Measurements from ENCODE around the gene EEIG2.
"Not testable (repeated sequence)": the region's sequence is repeated elsewhere in the genome, so short reads cannot be mapped to it uniquely, and the experiment has no call there.

Gene EEIG2

DNA sequence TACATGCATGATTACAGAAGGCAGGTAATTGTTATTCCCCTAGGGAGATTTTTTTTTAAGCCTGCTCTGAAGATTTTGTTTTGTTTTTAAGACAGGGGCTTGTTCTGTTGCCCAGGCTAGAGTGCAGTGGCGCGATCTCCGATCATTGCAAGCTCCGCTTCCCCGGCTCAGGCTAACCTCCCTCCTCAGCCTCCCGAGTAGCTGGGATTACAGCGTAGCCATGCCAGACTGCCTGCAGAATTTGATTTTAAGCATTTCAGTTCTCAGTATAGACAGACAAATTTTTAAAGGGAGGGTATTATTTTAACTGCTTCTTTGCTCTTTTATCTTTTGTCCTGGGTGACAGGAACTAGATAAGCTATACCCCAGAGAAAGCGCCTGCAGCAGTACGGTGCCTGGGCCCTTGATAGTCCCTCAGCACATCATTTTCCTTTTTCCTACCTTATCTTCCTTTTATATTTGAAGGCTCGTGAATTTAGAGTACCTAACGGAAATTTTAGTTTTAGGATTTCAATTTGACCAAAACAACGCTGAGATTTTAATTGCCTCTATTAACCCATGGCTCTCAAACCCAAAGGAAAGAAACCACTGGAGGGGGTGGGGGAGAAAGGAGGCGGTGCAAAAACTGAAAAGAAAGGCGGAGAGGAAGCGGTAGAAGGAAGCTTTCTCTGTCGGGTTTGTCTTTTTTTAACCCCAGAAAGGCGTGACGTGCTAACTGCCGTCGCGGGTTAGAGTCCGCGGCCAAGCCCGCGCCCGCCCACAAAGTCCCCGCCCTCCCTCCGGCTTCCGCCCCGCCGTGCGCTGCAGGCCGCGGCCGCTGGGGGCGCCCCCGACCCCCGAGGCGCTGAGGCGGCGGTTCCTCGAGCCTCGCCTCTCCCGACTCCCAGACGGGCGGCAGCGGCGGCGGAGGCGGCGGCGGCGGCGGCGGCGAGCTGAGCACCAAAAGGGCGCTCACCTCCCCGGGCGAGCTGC, at the start of gene EEIG2:
Gene EEIG2, plus strand, starts transcription at position 886 of the 972 bp plus-strand sequence. CDS start 329 bp downstream, outside the sequence.
- peak within 1 kb of the TSS; percentile 90 for H3K27ac ChIP-seq

DNA sequence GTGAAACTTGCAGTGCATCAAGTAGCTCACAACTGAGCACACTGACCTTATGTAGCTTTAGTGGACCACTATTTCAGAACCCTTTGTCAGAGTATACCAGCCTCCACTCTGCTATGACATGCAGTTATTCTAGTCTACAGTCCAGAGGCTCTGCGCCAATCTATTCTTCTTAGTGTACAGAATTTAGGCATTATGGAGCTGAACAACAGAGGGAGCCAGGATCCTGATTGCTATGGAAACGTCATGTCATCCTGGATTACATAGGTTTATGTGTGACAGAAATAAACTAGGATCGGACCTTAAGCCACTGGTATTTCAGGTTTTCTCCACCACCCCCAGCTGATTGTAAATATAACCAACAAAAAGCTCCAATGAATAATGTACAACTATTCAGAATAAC, 48.1 kb upstream of the EEIG2 start:
- Histone ChIP-seq H3K27ac (no peak overlapping the region), H3K4me3 (no peak overlapping the region), H3K27me3 (no peaks in the 10 kb centered on the region), H4K20me1 (no peaks in the 10 kb centered on the region), H3K9ac (no peak overlapping the region), H3K4me2 (no peak overlapping the region), H3K36me3 (no peaks in the 10 kb centered on the region), H3K9me3 (no peaks in the 10 kb centered on the region), H3K4me1 (no peaks in the 10 kb centered on the region)
- no peak for TF ChIP-seq Cebpa-rat (IDR thresholded peaks at IDR 0.05)

More for the DNA sequence above, at the start of gene EEIG2:
- Histone ChIP-seq H3K4me2 (peak within 1 kb of the TSS; percentile 90), H3K4me3 (peak within 1 kb of the TSS; percentile 87), H3K9me3 (no peaks in the 10 kb centered on the region), H4K20me1 (peaks cover 43% of the 10 kb centered on the region), H3K36me3 (no peaks in the 10 kb centered on the region), H3K4me1 (peaks cover 62% of the 10 kb centered on the region), H3K9ac (peak within 1 kb of the TSS; percentile 86), H3K27me3 (no peaks in the 10 kb centered on the region)
- TF ChIP-seq Cebpa-rat (IDR thresholded peaks at IDR 0.05) = no peak

DNA sequence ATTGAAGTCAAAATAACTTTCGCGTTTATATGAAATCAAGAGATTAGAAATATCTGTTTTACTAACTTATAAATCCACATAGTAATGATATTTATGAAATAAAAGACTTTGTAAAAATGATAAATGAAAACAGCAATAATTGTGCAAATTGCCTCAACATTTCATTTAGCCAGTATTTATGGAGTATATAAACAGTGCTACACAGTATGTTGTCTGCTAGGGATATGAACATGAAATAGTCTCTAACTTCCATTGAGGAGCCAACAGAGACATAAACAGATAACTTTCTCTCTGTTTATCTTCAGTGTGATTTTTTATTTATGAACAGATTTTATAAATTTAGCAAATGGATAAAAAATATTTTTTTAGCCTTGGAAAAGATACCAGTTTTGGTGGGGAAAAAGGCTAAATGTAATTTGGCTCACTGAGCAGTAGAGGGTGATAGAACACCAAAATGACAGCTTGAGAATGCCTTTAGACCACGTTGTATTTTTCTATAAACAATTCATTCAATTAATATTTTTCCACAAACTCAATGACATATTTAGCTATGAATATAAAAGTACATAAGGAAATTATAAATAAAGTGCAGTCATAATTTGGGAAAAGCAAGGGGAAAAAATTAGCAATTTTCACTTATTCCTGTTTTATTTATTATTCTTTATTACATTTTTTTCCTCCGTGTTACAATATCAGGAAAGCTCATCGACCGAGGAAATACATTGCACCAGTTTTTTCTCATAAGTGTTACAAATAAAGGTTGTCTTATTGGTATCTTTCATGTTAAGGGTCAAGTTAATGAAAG, 47.5 kb upstream of the EEIG2 start:
- Histone ChIP-seq H3K27ac (no peak overlapping the region), H3K4me3 (no peak overlapping the region), H3K27me3 (no peaks in the 10 kb centered on the region), H3K36me3 (no peaks in the 10 kb centered on the region), H4K20me1 (no peaks in the 10 kb centered on the region), H3K4me1 (no peaks in the 10 kb centered on the region), H3K9me3 (no peaks in the 10 kb centered on the region), H3K9ac (no peak overlapping the region), H3K4me2 (no peak overlapping the region)
- no peak for TF ChIP-seq Cebpa-rat (IDR thresholded peaks at IDR 0.05)

DNA sequence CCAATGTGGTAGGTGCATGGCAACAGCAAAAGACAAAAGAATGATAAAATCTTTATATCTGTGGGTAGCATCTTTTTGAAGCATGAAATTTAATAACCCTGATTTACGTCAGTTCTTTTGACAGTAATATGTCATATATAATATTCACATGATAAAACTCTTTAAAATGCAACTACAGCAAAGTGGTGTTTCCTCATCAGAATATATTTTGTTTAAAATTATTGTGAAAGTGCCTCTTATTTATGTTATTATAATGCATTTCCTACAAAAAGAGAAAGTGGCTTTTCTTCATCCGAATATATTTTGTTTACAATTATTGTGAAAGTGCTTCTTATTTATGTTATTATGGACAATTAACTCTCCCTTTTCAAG, 46.9 kb upstream of the EEIG2 start:
- H3K27ac ChIP-seq = no peak overlapping the region

DNA sequence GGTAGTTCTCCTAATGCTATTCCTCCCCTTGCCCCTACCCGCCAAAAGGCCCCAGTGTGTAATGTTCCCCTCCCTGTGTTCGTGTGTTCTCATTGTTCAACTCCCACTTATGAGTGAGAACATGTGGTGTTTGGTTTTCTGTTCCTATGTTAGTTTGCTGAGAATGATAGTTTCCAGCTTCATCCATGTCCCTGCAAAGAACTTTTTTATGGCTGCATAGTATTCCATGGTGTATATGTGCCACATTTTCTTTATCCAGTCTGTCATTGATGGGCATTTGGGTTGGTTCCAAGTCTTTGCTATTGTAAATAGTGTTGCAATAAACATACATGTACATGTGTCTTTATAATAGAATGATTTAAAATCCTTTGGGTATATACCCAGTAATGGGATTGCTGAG, 46.0 kb upstream of the EEIG2 start:
- not testable (repeated sequence) for H3K4me2 ChIP-seq, H3K36me3 ChIP-seq, H4K20me1 ChIP-seq, H3K4me1 ChIP-seq, H3K4me3 ChIP-seq, H3K9ac ChIP-seq, H3K9me3 ChIP-seq, H3K27ac ChIP-seq, H3K27me3 ChIP-seq

More for the DNA sequence above, 46.9 kb upstream of the EEIG2 start:
- Histone ChIP-seq H3K36me3 (no peaks in the 10 kb centered on the region), H4K20me1 (no peaks in the 10 kb centered on the region), H3K4me3 (no peak overlapping the region), H3K4me2 (no peak overlapping the region), H3K9me3 (no peaks in the 10 kb centered on the region), H3K9ac (no peak overlapping the region), H3K27me3 (no peaks in the 10 kb centered on the region), H3K4me1 (no peaks in the 10 kb centered on the region)
- TF ChIP-seq Cebpa-rat (IDR thresholded peaks at IDR 0.05) = no peak

DNA sequence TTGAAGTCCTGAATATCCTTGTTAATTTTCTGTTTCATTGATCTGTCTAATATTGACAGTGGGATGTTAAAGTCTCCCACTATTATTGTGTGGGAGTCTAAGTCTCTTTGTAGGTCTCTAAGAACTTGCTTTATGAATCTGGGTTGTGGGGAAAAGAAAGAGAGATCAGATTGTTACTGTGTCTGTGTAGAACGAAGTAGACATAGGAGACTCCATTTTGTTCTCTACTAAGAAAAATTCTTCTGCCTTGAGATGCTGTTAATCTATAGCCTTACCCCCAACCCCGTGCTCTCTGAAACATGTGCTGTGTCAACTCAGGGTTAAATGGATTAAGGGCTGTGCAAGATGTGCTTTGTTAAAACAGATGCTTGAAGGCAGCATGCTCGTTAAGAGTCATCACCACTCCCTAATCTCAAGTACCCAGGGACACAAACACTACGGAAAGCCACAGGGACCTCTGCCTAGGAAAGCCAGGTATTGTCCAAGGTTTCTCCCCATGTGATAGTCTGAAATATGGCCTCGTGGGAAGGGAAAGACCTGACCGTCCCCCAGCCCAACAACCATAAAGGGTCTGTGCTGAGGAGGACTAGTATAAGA, 42.5 kb upstream of the EEIG2 start:
- H3K36me3 ChIP-seq, H3K9me3 ChIP-seq, H3K9ac ChIP-seq, H3K27ac ChIP-seq, H3K27me3 ChIP-seq, H4K20me1 ChIP-seq, H3K4me3 ChIP-seq, H3K4me2 ChIP-seq, H3K4me1 ChIP-seq: not testable (repeated sequence)

DNA sequence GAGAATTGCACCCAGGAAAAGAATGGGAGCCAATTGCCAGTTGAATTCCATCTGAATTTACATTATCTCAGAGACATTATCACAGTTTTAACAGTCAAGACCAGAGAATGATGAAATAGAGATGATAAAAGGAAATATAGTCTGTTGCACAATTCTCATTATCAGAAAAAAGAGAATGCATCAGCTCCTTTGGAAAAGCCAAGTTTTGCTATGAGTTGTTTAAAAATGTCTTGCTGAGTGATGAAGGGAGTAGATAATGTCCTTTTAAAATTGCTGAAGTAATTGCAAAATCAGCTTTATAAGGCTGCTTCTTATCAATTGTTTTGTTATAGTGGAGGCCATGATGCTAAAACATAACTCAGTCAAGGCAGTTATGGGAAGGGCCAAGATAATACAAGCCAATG, 37.9 kb upstream of the EEIG2 start:
- H3K4me1 ChIP-seq = no peaks in the 10 kb centered on the region
- H3K9me3 ChIP-seq = peaks cover 11% of the 10 kb centered on the region
- no peak overlapping the region for H3K4me3 ChIP-seq
- no peaks in the 10 kb centered on the region for H3K36me3 ChIP-seq
- no peak overlapping the region for H3K4me2 ChIP-seq
- TF ChIP-seq Cebpa-rat (IDR thresholded peaks at IDR 0.05) = no peak
- H3K27me3 ChIP-seq = no peaks in the 10 kb centered on the region
- H3K9ac ChIP-seq = no peak overlapping the region
- no peaks in the 10 kb centered on the region for H4K20me1 ChIP-seq
- no peak overlapping the region for H3K27ac ChIP-seq

DNA sequence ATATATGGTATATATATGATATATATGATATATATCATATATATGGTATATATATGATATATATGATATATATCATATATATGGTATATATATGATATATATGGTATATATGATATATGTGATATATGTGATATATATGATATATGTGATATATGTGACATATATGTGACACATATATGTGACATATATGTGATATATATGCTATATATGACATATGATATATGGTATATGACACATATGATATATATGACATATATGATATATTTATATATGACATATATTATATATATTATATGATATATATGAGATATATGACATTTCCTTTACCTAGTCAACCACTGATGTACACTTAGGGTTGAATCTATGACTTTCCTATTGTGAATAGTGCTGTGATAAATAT, 36.1 kb upstream of the EEIG2 start:
- Histone ChIP-seq H3K27me3 (no peaks in the 10 kb centered on the region), H3K27ac (no peak overlapping the region), H4K20me1 (no peaks in the 10 kb centered on the region), H3K9ac (no peak overlapping the region), H3K36me3 (no peaks in the 10 kb centered on the region), H3K4me3 (no peak overlapping the region), H3K4me2 (no peak overlapping the region), H3K9me3 (peaks cover 11% of the 10 kb centered on the region), H3K4me1 (no peaks in the 10 kb centered on the region)
- TF ChIP-seq Cebpa-rat (IDR thresholded peaks at IDR 0.05) = no peak

DNA sequence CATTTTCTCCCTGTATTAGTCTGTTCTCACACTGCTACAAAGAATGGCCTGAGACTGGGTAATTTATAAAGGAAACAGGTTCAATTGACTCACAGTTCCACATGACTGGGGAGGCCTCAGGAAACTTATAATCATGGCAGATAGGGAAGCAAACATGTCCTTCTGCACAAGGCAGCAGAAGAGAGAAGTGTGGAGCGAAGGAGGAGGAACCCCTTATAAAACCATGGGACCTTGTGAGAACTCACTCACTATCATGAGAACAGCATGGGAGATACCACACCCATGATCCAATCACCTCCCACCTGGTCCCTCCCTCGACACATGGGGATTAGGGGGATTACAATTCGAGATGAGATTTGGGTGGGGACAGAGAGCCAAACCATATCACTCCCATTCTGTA, 35.2 kb upstream of the EEIG2 start:
- Histone ChIP-seq H3K27ac (no peak overlapping the region), H3K4me3 (no peak overlapping the region), H3K27me3 (no peaks in the 10 kb centered on the region), H3K4me1 (no peaks in the 10 kb centered on the region), H3K9ac (no peak overlapping the region), H3K36me3 (no peaks in the 10 kb centered on the region), H3K9me3 (peaks cover 11% of the 10 kb centered on the region), H3K4me2 (no peak overlapping the region), H4K20me1 (no peaks in the 10 kb centered on the region)
- TF ChIP-seq Cebpa-rat (IDR thresholded peaks at IDR 0.05) = no peak

DNA sequence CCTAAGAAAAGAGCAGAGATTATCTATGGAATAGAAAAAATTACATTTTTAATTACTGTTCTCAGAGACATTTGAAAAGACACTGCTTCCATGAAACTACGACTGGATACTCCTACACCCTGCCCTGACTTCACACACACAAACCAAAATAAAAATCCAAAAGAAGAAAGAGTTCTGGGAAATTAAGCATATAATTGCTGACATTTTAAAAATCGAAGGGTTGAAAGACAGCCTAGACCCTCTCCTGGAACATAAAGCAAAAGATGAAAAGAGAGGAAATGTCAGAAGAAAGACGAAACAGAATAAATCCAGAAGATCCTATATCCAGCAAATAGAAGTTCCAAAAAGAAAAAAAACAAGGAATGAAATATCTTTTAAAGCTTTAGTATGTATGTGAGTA, 32.8 kb upstream of the EEIG2 start:
- no peak for TF ChIP-seq Cebpa-rat (IDR thresholded peaks at IDR 0.05)
- peaks cover 11% of the 10 kb centered on the region for H3K9me3 ChIP-seq

More for the DNA sequence above, 32.8 kb upstream of the EEIG2 start:
- H3K4me3 ChIP-seq = no peak overlapping the region
- no peaks in the 10 kb centered on the region for H3K36me3 ChIP-seq
- H3K27me3 ChIP-seq = no peaks in the 10 kb centered on the region
- H3K27ac ChIP-seq = no peak overlapping the region
- no peak overlapping the region for H3K4me2 ChIP-seq
- no peaks in the 10 kb centered on the region for H4K20me1 ChIP-seq
- H3K4me1 ChIP-seq = no peaks in the 10 kb centered on the region
- no peak overlapping the region for H3K9ac ChIP-seq

Data from BLaER1 (cell line).